M059J (cell line): ENCODE data around the gene RPGRIP1L. TPM values are rescaled to one million over a fixed set of nuclear protein-coding genes. Genes with fewer than 3 reads are reported as not detected.

Source experiments
- DNase-seq: peaks from one replicate; pipeline ENCODE4 v3.0.0-alpha.2; 2012; ENCODE audit warnings: low read depth
- total RNA-seq: library from RNA; depleted of rRNA; stranded (reverse); fragments of >200 nt; shearing (Covaris generic); gene quantifications from 2 replicates; pipeline ENCODE4 v1.2.3, GENCODE V29; 2014; rRNA removed

RPGRIP1L gene
- total RNA-seq, 1 experiment from 2014 or later = 12.5 TPM

GRCh38 chr16:53549970-53550690 lies 153.5 kb downstream of the RPGRIP1L start:
- DNase-seq = peak; percentile 69

Other genes starting within 250 kb of the RPGRIP1L start
- 22.4 and 35.6 TPM in 2 replicates for gene AKTIP, start 200.7 kb downstream of the RPGRIP1L start, total RNA-seq
- gene FTO, start 297 bp upstream of the RPGRIP1L start, total RNA-seq = 96.1 and 132 TPM in 2 replicates